GM18909 (cell line): ENCODE measurements around the gene TIFAB.
"Not testable (repeated sequence)": the region's sequence is repeated elsewhere in the genome, so short reads cannot be mapped to it uniquely, and the experiment has no call there.

Source experiments
- ATAC-seq: cut with Tn5 transposase; IDR thresholded peaks from one replicate; pipeline ENCODE4 v1.9.1; 2021; ENCODE audit warnings: mild to moderate bottlenecking; ENCODE audit not compliant: unreplicated experiment, poor library complexity

The TIFAB gene, protein sequence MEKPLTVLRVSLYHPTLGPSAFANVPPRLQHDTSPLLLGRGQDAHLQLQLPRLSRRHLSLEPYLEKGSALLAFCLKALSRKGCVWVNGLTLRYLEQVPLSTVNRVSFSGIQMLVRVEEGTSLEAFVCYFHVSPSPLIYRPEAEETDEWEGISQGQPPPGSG

DNA sequence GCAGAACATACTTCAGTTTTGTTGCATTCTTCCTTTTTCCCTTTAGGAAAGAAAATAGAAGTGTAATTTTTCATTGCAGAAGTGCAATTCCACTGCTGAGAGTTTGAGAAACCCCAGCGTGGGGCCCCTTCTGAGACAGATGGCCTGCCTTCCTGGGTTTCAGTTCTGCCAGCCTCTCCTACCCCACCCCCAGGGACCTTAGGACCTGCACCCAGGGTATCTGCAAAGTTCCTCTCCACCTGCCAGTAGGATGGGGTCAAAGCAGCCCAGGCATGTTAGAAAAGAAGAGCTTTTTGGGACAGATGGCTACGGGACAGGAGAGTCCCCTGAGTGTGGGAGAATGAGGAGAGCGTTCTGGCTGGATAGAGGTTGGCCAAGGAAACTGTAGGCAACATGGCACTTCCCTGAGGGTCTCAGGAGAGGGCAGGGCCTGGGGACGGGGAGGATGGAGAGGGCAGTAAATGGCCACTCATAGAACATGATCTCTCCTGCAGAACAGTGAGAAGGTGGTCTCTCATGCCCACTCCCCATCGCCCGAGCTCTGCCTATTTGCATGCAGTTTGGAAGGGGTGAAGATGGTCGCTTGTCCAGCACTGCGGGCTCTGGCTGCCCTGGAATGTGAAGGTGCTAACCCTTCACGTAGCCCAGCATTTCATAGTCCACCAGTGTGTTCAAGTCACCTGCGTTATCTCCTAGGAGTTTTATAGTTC, at the start of gene TIFAB:
TSS of gene TIFAB (minus strand) at position 31 of the 710 bp plus-strand sequence. CDS start 2,412 bp downstream, outside the sequence.
- ATAC-seq: no peak

DNA sequence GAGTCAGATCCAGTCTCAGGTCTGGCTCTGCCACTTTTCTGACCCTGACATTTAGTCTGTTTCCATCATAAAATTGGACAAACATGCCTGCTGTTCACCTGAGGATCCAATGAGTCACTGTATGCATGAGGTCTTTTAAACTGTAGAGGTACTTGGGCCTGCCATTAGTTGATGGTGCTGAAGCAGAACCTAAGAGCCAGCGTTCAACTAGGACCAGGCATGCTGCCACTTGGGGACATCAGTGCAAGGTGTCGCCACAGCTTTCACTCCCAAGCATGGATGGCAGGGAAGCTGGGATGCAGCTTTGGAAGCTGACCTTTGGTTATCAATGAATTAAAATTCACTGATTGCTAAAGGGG, 46.5 kb upstream of the TIFAB start:
- ATAC-seq: no peak

DNA sequence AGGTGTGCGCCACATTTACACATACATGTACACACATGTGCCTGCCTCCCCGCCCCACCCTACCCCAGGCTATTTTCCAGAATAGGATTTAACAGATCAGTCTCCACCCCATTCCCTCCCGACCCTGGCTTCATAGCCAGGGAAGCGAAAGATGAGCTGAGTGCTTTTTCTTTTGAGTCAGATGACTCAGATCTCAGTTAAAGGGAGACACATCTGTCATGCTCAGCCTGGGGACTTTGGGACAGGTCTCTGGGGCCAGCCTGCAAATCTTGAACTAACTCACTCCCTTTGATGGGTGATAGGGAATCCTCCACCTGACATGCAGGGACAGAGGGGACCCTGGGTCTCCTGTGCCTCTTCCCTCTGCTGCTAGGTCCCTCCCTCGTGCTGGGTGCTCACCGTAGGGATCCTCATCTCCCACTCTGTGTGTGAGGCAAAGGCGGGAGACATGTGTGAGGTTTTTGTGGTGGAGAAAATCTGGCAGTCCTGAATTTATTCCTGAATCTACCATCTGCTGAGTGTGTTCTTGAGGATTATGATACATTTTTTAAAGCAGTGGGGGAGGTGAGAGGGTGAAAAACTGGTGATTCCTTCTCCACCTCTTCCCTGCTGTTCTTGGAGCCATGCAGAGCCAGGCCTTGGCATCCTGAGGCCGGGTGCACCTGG, 46.0 kb upstream of the TIFAB start:
- ATAC-seq: no peak

DNA sequence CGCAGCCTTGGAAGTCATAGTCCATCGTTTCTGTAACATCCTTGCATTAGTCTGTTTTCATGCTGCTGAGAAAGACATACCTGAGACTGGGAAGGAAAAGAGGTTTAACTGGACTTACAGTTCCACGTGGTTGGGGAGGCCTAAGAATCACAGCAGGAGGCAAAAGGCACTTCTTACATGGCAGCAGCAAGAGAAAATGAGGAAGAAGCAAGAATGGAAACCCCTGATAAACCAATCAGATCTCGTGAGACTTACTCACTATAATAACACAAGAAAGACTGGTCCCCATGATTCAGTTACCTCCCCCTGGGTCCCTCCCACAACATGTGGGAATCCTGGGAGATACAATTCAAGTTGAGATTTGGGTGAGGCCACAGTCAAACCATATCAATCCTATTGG, 43.4 kb upstream of the TIFAB start:
- not testable (repeated sequence) for ATAC-seq

GRCh38 chr5:135494196-135494595, 42.0 kb upstream of the TIFAB start:
- no peak for ATAC-seq

DNA sequence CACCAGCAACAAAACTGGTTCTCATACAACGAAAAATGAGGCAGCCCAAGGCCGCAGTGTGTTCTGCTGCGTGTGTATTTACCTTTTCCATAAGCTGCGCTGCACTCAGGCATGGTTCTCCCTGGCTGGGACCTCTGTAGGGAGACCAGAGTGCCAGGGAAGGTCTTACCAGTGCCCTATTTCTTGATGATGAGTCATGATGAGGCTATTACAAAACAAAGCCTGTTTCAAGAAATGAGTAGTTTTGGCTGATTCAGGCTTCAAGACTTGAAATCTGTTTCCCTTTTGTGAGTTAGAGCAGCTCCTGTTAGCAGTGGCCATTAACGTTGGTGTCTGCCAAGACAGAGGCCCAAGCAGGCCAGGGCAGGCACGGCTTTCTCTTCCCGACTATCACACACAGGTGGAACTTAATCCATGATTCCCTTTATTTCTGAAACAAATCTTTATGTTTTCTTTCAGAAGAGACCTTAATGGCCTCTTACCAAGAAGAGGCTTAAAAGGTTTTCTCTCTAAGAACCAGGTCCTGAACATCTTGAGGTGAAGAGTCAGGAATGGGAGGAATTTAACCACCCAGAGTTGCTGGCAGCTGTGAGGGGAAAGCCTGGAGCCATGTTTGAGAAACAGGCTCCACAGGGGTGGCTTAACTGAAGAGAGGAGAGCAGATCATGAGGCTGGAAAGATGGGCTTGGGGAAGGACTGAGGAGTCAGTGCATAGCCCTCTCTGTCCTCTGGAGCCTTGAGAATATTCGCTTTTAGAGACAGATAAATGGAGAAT, 41.4 kb upstream of the TIFAB start:
- ATAC-seq: no peak

DNA sequence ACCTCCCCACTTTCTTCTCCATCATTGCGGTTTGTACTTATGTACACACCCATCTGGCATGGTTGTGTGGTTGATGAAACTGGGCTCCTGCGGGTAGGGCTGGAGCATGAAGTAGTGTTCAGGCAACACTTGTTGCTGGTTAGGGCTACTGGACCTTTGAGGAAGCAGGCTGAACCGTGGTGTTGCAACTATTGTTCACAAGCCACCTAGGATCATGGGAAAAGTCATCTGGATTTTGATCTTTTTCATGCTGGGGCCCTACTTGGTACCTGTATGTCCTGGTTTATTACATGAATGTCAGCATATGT, 40.1 kb upstream of the TIFAB start:
- ATAC-seq: no peak

DNA sequence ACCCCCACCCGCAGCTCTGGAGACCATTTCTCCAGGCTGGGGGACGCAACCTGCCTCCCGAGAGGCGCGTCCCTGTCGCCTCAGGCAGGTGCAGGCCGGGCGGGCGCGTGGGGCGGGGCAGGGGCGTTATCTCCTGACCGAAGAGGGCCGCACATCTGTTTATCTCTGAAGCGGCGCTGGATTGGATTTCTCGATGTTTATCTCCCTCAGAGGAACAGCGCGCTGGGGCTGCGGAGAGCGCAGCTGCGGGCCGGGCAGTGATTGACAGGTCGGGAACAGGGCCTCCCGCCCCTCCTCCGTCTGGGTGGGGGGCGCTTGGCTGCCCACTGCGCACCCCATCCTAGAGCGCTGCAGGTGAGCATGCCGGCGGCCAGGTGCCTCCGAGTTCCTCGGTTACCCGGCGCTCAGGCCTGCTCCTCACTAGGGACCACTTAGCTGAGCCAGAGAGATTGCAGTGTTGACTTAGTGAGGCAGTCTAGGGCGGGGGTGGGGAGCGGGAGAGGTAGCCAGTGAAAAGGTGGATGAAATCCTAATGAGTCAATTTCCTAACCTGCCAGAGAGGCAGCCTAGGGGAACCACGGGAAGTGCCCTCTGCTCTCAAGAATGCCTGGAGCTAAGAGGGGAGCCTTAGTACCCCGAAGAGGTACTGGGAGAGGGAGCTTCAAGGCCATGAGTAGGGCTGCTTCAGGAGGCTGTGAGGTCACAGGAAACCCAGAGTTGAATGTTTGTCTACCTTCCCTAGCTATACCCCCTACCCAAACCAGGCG, 39.6 kb upstream of the TIFAB start:
- no peak for ATAC-seq

GRCh38 chr5:135491038-135491551, 38.9 kb upstream of the TIFAB start:
- no peak for ATAC-seq

DNA sequence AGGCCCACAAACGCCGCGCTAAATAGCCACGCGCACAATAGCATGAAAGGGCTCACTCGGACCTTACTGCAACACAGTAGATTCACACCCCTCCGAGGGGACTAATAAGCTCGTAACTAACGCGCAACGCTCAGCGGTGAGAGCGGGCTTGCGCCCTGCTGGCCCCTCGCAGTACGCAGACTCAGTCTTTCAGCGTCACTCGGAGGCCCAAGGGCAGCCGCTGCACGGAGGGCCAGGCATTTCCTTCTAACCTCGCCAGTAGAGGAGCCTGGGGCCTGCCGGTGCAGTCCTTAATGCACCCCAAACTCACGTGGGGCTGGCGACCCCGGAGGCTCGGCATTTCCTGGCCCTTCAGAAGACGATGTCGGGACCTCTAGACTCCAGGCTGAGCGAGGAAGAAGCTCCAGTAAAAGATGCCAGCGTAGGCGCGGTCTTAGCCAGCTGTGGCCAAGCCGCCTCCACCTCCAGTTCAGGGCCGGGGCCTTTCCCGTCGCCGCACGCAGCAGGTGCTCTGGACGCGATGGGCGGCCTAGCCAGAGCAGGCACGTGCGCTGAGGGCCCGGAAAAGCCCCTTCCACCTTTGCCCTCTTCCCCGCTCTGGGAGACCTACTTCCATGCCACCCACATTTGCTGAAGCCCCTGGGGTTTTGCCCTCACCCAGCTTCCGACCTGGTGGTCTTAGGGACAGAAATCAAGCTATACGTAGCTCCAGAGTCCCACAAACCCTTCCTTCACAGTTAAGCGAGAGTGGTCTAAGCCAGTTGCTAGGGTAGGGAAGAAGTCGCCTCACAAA, 38.3 kb upstream of the TIFAB start:
- ATAC-seq: no peak

DNA sequence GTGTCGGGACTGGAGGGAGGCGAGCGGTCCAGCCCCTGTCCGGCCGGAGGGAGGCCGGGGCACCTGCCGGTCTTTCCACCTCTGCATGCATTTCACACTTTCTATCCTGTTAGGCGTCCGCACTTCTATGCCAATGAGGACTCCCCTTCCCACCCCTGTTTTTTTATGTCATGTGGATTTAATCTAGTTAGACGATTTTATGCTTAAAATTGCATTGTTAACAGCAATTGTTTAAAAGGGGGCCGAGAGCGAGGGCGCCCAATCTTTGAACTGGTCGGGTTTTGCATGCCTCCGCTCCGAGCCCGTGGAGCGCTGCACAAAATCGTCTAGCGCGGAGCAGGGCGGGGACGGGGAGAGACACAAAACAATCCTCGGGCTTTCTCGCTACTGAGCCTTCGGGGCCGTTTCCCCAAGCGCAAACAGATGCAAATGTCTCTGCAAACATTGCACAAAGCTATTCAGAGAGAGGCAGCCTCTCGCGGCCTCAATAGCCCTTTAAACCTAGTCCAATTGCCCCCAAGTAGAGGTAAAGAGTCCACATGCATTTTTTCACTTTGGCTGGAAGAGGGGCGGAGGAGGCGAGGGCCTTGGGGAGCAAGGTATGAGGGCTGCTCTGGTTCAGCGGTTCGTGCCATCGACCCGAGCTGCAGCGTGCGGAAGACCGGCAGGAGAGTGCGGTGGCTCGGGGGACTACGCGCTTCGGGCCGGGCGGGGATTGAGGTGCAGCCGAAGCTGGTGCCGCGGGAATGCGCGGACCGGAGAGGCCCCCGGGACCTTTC, 37.5 kb upstream of the TIFAB start:
- ATAC-seq: no peak

DNA sequence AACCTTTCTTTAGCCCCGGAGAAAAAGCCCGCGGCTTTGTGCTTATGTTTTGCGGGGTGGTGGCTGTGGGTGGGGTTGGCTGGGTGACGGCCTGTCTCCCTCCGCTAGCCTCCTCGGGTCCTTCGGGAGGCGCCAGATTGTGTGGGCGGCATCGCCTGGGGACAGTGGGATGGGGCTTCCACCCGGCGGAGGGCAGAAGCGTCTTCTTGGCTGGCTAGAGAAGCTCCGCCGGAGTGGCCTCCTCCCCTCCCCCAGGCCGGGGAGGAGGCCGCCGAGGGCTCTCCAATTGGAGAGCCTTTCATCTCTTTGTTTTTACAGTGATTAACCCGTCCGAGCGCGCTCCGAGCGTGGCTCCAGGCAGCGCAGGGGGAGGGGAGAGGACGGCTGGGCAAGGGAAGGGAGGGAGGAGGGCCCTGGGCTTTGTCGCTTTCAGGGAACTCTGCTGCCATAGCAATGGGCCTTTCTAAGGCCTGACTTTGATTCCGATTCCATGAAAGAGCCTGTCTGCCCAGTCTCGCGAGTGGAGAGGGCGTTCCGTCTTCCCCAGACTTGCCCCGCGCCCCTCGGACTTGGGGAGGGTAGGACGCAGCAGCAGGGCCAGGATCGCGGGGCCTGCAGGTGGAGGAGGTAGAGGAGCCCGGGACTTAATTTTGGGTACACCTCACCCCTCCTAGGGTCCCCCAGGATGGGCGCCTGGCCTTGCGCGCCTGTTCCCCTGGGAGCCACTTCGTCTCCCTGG, 36.7 kb upstream of the TIFAB start:
- ATAC-seq: no peak

- ATAC-seq: no peak
These were observed 35.8 kb upstream of the TIFAB start for GRCh38 chr5:135487839-135488514.

DNA sequence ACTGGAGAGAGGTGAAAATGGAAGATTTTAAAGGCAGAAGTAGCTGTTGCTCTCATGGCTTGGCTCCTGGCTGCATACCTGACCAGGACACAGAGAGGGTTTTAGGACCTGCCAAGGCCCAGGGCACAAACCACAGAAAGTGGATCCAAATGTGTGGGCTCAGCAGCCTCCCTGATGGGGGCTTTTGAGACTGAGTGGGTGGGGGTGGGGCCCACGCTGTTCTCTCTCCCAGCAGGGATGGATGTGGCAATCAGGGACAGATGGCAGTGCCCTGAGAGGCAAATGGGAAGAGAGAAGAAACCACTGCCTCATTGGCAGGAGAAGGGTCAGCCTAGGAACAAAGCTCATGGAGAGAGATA, 34.9 kb upstream of the TIFAB start:
- ATAC-seq: no peak

DNA sequence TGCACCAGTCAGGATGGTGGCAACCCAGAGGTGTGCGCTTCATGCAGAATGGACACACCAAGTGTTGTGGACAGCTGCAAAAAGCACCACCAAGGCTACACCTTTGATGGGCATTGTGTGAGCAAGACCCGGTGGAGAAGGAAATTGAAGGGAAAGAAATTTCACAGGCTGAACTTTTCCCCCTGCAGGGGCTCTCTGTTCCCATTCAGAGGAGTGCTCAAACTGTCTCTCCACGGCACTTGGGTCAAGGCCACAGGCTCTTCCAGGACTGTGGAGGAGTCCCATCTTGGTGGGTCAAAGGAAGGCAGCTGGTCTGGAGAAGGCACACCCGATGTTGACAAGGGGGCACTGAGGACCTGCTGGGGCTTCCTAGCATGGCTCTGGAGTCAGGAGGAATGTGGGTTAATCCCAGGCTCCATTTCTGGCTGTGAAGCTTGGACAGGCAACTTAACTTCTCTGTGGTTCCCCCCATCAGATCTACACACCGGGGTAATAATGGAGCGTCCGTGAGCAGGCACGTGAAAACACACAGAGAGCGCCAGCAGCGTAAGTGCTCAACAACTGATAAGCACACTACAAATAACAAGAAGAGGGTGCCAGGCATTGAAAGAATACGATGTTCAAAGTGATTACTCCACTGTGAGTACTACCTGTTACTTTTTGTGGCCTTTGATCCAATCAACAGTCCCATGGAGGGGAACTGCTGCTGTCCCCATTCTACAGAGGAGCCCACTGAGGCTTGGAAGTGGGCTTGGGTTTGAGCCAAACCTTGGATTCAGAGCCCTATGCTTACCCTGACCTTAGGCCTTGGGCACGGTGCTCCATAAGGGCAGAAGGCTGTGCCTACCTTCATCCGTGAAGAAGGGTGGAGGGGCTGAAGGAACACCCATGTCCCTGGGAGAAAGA, 34.2 kb upstream of the TIFAB start:
- no peak for ATAC-seq

DNA sequence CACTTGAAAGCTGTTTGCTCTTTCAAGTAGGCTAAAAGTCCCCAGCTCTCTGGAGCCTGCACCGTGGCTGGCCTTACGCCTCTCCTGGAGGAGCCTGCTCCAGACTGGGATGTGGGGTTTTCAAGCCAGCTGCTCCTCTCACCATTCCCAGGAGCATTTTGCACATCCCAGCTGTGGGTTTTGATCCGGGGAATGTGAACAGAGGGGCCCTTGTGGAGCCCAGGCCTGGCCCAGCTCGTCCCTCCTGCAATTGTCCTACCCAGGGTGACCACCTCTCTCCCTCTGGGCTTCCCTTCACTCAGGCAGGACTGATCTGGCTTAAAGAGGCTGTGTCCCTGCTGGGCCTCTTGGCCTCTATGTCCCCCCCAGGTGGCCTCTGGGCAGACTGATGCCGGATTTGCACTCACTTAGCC, 32.5 kb upstream of the TIFAB start:
- no peak for ATAC-seq

- ATAC-seq: no peak
These were observed 31.1 kb upstream of the TIFAB start for GRCh38 chr5:135483254-135483653.
